Measurements from ENCODE around the gene TUNAR.

TUNAR gene

GRCh38 chr14:95887351-95887750 is 10.7 kb downstream of the TUNAR start:
- Mint-ChIP-seq H3K9me3 (ENCODE audit: low read depth) (no peaks in the 10 kb centered on the region), H3K27me3 (no peaks in the 10 kb centered on the region), H3K4me1 (ENCODE audit: low read depth) (no peaks in the 10 kb centered on the region), H3K4me3 (no peak overlapping the region), H3K27ac (no peak overlapping the region), H3K36me3 (no peaks in the 10 kb centered on the region)

GRCh38 chr14:95889236-95889979 is 12.8 kb downstream of the TUNAR start:
- no peak overlapping the region for H3K4me3 Mint-ChIP-seq
- no peaks in the 10 kb centered on the region for H3K4me1 Mint-ChIP-seq (ENCODE audit: low read depth)
- H3K36me3 Mint-ChIP-seq: no peaks in the 10 kb centered on the region
- H3K27ac Mint-ChIP-seq: no peak overlapping the region
- peaks cover 6% of the 10 kb centered on the region for H3K27me3 Mint-ChIP-seq
- no peaks in the 10 kb centered on the region for H3K9me3 Mint-ChIP-seq (ENCODE audit: low read depth)

- Mint-ChIP-seq H3K27me3 (peaks cover 11% of the 10 kb centered on the region), H3K4me3 (no peak overlapping the region), H3K36me3 (no peaks in the 10 kb centered on the region), H3K27ac (no peak overlapping the region), H3K4me1 (ENCODE audit: low read depth) (no peaks in the 10 kb centered on the region), H3K9me3 (ENCODE audit: low read depth) (no peaks in the 10 kb centered on the region)
These were observed 15.1 kb downstream of the TUNAR start for GRCh38 chr14:95891742-95892141.

- no peak overlapping the region for H3K27ac Mint-ChIP-seq
- H3K36me3 Mint-ChIP-seq: no peaks in the 10 kb centered on the region
- peaks cover 11% of the 10 kb centered on the region for H3K27me3 Mint-ChIP-seq
- no peaks in the 10 kb centered on the region for H3K9me3 Mint-ChIP-seq (ENCODE audit: low read depth)
- no peaks in the 10 kb centered on the region for H3K4me1 Mint-ChIP-seq (ENCODE audit: low read depth)
- H3K4me3 Mint-ChIP-seq: no peak overlapping the region
These were observed 15.5 kb downstream of the TUNAR start for GRCh38 chr14:95892142-95892541.

GRCh38 chr14:95895720-95896119 is 19.1 kb downstream of the TUNAR start:
- peaks cover 16% of the 10 kb centered on the region for H3K27me3 Mint-ChIP-seq
- no peak overlapping the region for H3K4me3 Mint-ChIP-seq

GRCh38 chr14:95896498-95897135 is 20.0 kb downstream of the TUNAR start:
- no peak overlapping the region for H3K27ac Mint-ChIP-seq
- no peaks in the 10 kb centered on the region for H3K9me3 Mint-ChIP-seq (ENCODE audit: low read depth)

More at GRCh38 chr14:95895720-95896119, 19.1 kb downstream of the TUNAR start:
- no peaks in the 10 kb centered on the region for H3K4me1 Mint-ChIP-seq (ENCODE audit: low read depth)
- H3K27ac Mint-ChIP-seq: no peak overlapping the region
- no peaks in the 10 kb centered on the region for H3K36me3 Mint-ChIP-seq
- H3K9me3 Mint-ChIP-seq (ENCODE audit: low read depth): no peaks in the 10 kb centered on the region

GRCh38 chr14:95897280-95897679 is 20.6 kb downstream of the TUNAR start:
- H3K4me1 Mint-ChIP-seq (ENCODE audit: low read depth): no peaks in the 10 kb centered on the region
- no peaks in the 10 kb centered on the region for H3K9me3 Mint-ChIP-seq (ENCODE audit: low read depth)
- H3K27ac Mint-ChIP-seq: no peak overlapping the region
- peaks cover 21% of the 10 kb centered on the region for H3K27me3 Mint-ChIP-seq
- H3K4me3 Mint-ChIP-seq: no peak overlapping the region
- no peaks in the 10 kb centered on the region for H3K36me3 Mint-ChIP-seq

More at GRCh38 chr14:95896498-95897135, 20.0 kb downstream of the TUNAR start:
- Mint-ChIP-seq H3K4me1 (ENCODE audit: low read depth) (no peaks in the 10 kb centered on the region), H3K27me3 (peaks cover 18% of the 10 kb centered on the region), H3K4me3 (no peak overlapping the region), H3K36me3 (no peaks in the 10 kb centered on the region)

GRCh38 chr14:95901054-95901453 is 24.4 kb downstream of the TUNAR start:
- no peak overlapping the region for H3K4me3 Mint-ChIP-seq
- H3K27ac Mint-ChIP-seq: no peak overlapping the region
- no peaks in the 10 kb centered on the region for H3K9me3 Mint-ChIP-seq (ENCODE audit: low read depth)
- H3K4me1 Mint-ChIP-seq (ENCODE audit: low read depth): no peaks in the 10 kb centered on the region
- peaks cover 13% of the 10 kb centered on the region for H3K27me3 Mint-ChIP-seq
- H3K36me3 Mint-ChIP-seq: no peaks in the 10 kb centered on the region

GRCh38 chr14:95902273-95902826 is 25.7 kb downstream of the TUNAR start:
- Mint-ChIP-seq H3K27me3 (peaks cover 13% of the 10 kb centered on the region), H3K9me3 (ENCODE audit: low read depth) (no peaks in the 10 kb centered on the region), H3K36me3 (no peaks in the 10 kb centered on the region), H3K27ac (no peak overlapping the region), H3K4me3 (no peak overlapping the region), H3K4me1 (ENCODE audit: low read depth) (no peaks in the 10 kb centered on the region)

GRCh38 chr14:95903165-95903564 is 26.5 kb downstream of the TUNAR start:
- Mint-ChIP-seq H3K9me3 (ENCODE audit: low read depth) (no peaks in the 10 kb centered on the region), H3K4me3 (no peak overlapping the region), H3K27ac (no peak overlapping the region)

GRCh38 chr14:95903616-95904107 is 27.0 kb downstream of the TUNAR start:
- Mint-ChIP-seq H3K9me3 (ENCODE audit: low read depth) (no peaks in the 10 kb centered on the region), H3K4me1 (ENCODE audit: low read depth) (no peaks in the 10 kb centered on the region), H3K36me3 (no peaks in the 10 kb centered on the region), H3K4me3 (no peak overlapping the region), H3K27me3 (peaks cover 10% of the 10 kb centered on the region), H3K27ac (no peak overlapping the region)

More at GRCh38 chr14:95903165-95903564, 26.5 kb downstream of the TUNAR start:
- no peaks in the 10 kb centered on the region for H3K36me3 Mint-ChIP-seq
- H3K4me1 Mint-ChIP-seq (ENCODE audit: low read depth): no peaks in the 10 kb centered on the region
- H3K27me3 Mint-ChIP-seq: peaks cover 10% of the 10 kb centered on the region

- H3K4me3 Mint-ChIP-seq: no peak overlapping the region
- no peaks in the 10 kb centered on the region for H3K36me3 Mint-ChIP-seq
- no peaks in the 10 kb centered on the region for H3K9me3 Mint-ChIP-seq (ENCODE audit: low read depth)
- no peaks in the 10 kb centered on the region for H3K4me1 Mint-ChIP-seq (ENCODE audit: low read depth)
- peaks cover 8% of the 10 kb centered on the region for H3K27me3 Mint-ChIP-seq
- H3K27ac Mint-ChIP-seq: no peak overlapping the region
These were observed 30.0 kb downstream of the TUNAR start for GRCh38 chr14:95906591-95906990.

- no peaks in the 10 kb centered on the region for H3K4me1 Mint-ChIP-seq (ENCODE audit: low read depth)
- H3K9me3 Mint-ChIP-seq (ENCODE audit: low read depth): no peaks in the 10 kb centered on the region
- peaks cover 9% of the 10 kb centered on the region for H3K27me3 Mint-ChIP-seq
- H3K36me3 Mint-ChIP-seq: no peaks in the 10 kb centered on the region
- no peak overlapping the region for H3K27ac Mint-ChIP-seq
- no peak overlapping the region for H3K4me3 Mint-ChIP-seq
These were observed 34.0 kb downstream of the TUNAR start for GRCh38 chr14:95910628-95911027.

GRCh38 chr14:95911456-95911855 is 34.8 kb downstream of the TUNAR start:
- Mint-ChIP-seq H3K36me3 (no peaks in the 10 kb centered on the region), H3K27ac (no peak overlapping the region), H3K9me3 (ENCODE audit: low read depth) (no peaks in the 10 kb centered on the region), H3K4me1 (ENCODE audit: low read depth) (no peaks in the 10 kb centered on the region), H3K27me3 (peaks cover 9% of the 10 kb centered on the region), H3K4me3 (no peak overlapping the region)

GRCh38 chr14:95915330-95915729 is 38.7 kb downstream of the TUNAR start:
- Mint-ChIP-seq H3K4me1 (ENCODE audit: low read depth) (no peaks in the 10 kb centered on the region), H3K27me3 (peaks cover 13% of the 10 kb centered on the region), H3K27ac (no peak overlapping the region), H3K36me3 (no peaks in the 10 kb centered on the region), H3K4me3 (no peak overlapping the region), H3K9me3 (ENCODE audit: low read depth) (no peaks in the 10 kb centered on the region)

Measured in activated naive CD8-positive, alpha-beta T cell (primary cell).